ENCODE data around the gene EDEM3. TPM values are rescaled to one million over a fixed set of nuclear protein-coding genes. Genes with fewer than 3 reads are reported as not detected.

Gene EDEM3
- total and polyA plus RNA-seq, 2 of the 8 experiments (the other 6 are each of a cell fraction or from before 2014, with no cell fraction given): 1.6 to 14.0 TPM

GRCh38 chr1:184698016-184698415, 56.6 kb downstream of the EDEM3 start:
- Histone ChIP-seq H3K4ac (replicated peaks; ENCODE audit: insufficient read length, low read depth, low read length) (no peak overlapping the region), H2BK120ac (replicated peaks; ENCODE audit: low read depth, low read length) (no peak overlapping the region), H3K56ac (replicated peaks; ENCODE audit: insufficient read length, low read depth, low read length) (no peak overlapping the region), H4K8ac (ENCODE audit: extremely low read depth, insufficient read depth, low read length) (no peak overlapping the region), H3K27me3 (replicated peaks in 1 of 4; ENCODE audit: control insufficient read depth in 3 of 4, extremely low read depth in 1 of 4, insufficient read depth in 3 of 4, low read length in 3 of 4) (no peaks in the 10 kb centered on the region), H2BK5ac (ENCODE audit: low read depth, low read length) (no peak overlapping the region), H3K79me1 (ENCODE audit: low read depth, low read length) (no peaks in the 10 kb centered on the region), H3K4me2 (ENCODE audit: insufficient read depth in 1 of 2, low read depth in 2 of 2, low read length in 2 of 2) (no peak overlapping the region), H3K23me2 (ENCODE audit: low read depth, low read length) (no peaks in the 10 kb centered on the region), H2BK12ac (ENCODE audit: low read depth, low read length) (no peak overlapping the region), H4K20me1 (replicated peaks in 1 of 2; ENCODE audit: control insufficient read depth in 1 of 2, insufficient read depth in 2 of 2, low read length in 2 of 2) (no peaks in the 10 kb centered on the region), H2BK15ac (ENCODE audit: low read length) (no peak overlapping the region), H2AK5ac (ENCODE audit: low read depth, low read length) (no peak overlapping the region), H3K4me1 (replicated peaks in 1 of 4; ENCODE audit: control insufficient read depth in 3 of 4, insufficient read depth in 4 of 4, low read length in 3 of 4) (peaks cover 0 to 4% (median 0%) of the 10 kb centered on the region in 4 experiments; a peak in 1 of 7 replicates), H3K4me3 (ENCODE audit: extremely low read depth in 1 of 4, insufficient read depth in 2 of 4, low read depth in 3 of 4, low read length in 4 of 4) (no peak overlapping the region), H3K23ac (ENCODE audit: insufficient read length) (no peak overlapping the region), H3K14ac (ENCODE audit: insufficient read length) (no peak overlapping the region), H4K91ac (replicated peaks; ENCODE audit: insufficient read length, low read length) (no peak overlapping the region), H3K9ac (replicated peaks in 1 of 4; ENCODE audit: extremely low read depth in 1 of 4, low read depth in 3 of 4, low read length in 3 of 4) (no peak overlapping the region), H4K5ac (ENCODE audit: insufficient read length, low read depth, low read length) (no peak overlapping the region), H2AFZ (ENCODE audit: low read length) (no peak overlapping the region), H3K18ac (ENCODE audit: extremely low read depth, low read length) (no peak overlapping the region), H3K27ac (ENCODE audit: low read depth, low read length) (no peak overlapping the region), H3K9me3 (ENCODE audit: insufficient read depth in 2 of 2, low read depth in 1 of 2, low read length in 1 of 2) (no peaks in the 10 kb centered on the region), H3K36me3 (ENCODE audit: control insufficient read depth in 2 of 4, insufficient read depth in 4 of 4, low read length in 3 of 4) (no peaks in the 10 kb centered on the region), H3K79me2 (ENCODE audit: control insufficient read depth in 1 of 2, insufficient read depth in 2 of 2, low read length in 2 of 2) (no peaks in the 10 kb centered on the region), H2BK20ac (ENCODE audit: low read length) (no peak overlapping the region)
- no peak for FAIRE-seq
- DNase-seq (ENCODE audit: low read depth in 1 of 2, low spot score in 2 of 2): no peak
- ChIA-PET POLR2A (ENCODE audit: partially characterized antibody) (no interaction called here), CTCF (ENCODE audit: partially characterized antibody) (no interaction called here)
- TF ChIP-seq HDAC2 (IDR thresholded peaks at IDR 0.05; ENCODE audit: borderline replicate concordance in 1 of 2, low read depth in 2 of 2, low read length in 2 of 2) (no peak), SIRT6 (IDR thresholded peaks at IDR 0.05; ENCODE audit: low read length) (no peak), CBX5 (IDR thresholded peaks at IDR 0.05; ENCODE audit: low read depth, low read length) (no peak), CBX8 (IDR thresholded peaks at IDR 0.05; ENCODE audit: borderline replicate concordance, low read depth, low read length) (no peak), TCF12 (IDR thresholded peaks at IDR 0.05; ENCODE audit: low read depth, low read length) (no peak)
- 88% methylated on average over 3 of the region's 3 CpGs; no CpG with 5 or more reads in 1 of the 2 experiments for WGBS, 2 experiments (ENCODE audit: extremely low coverage in 1 of 2, insufficient coverage in 1 of 2, insufficient read length in 1 of 2, insufficient replicate concordance in 2 of 2, low coverage in 1 of 2, low lambda C conversion rate in 2 of 2, missing lambda C conversion rate in 1 of 2)

Measured in H1 (cell line).